Erythroblast (primary cell): ENCODE data around the gene SMIM30.

Experiments used
- GATA1 ChIP-seq: IDR thresholded peaks from 2 replicates; pipeline ENCODE4 v1.6.1; 2011; ENCODE audit warnings: low read depth, mild to moderate bottlenecking, control low read depth, low read length, moderate library complexity
- POLR2A ChIP-seq: IDR thresholded peaks from 2 replicates; pipeline ENCODE4 v1.6.1; 2011; ENCODE audit warnings: mild to moderate bottlenecking, low read length

GRCh38 chr7:113144817-113145216, 26.5 kb upstream of the SMIM30 start:
- TF ChIP-seq POLR2A (no peak), GATA1 (no peak)
